Fibroblast of lung (primary cell): Measurements from ENCODE around the gene PANK4. TPM values are rescaled to one million over a fixed set of nuclear protein-coding genes. Genes with fewer than 3 reads are reported as not detected.

Source experiments
- DNase-seq, 2 donors: peaks; one replicate each; pipeline versions ENCODE4 v3.0.0 to v3.0.0-alpha.2; 2010; ENCODE audit warnings: low read depth in 2 of 2
- H2AFZ ChIP-seq: 2 replicates; pipeline ENCODE4 v1.5.1; 2012; ENCODE audit warnings: low read length, control low read depth, inconsistent platforms
- H3K27ac ChIP-seq: 2 replicates; pipeline ENCODE4 v1.5.1; 2011; ENCODE audit warnings: low read length, control low read depth; ENCODE audit not compliant: insufficient read depth
- H3K27me3 ChIP-seq: 2 replicates; pipeline ENCODE4 v1.5.1; 2011; ENCODE audit warnings: mild to moderate bottlenecking, low read length; ENCODE audit not compliant: control insufficient read depth, insufficient read depth
- H3K36me3 ChIP-seq: 2 replicates; pipeline ENCODE4 v1.5.1; 2011; ENCODE audit warnings: low read length; ENCODE audit not compliant: control insufficient read depth, insufficient read depth
- H3K4me1 ChIP-seq: 2 replicates; pipeline ENCODE4 v1.5.1; 2011; ENCODE audit warnings: low read length; ENCODE audit not compliant: control insufficient read depth, insufficient read depth; ENCODE audit errors: extremely low read depth
- H3K4me2 ChIP-seq: 2 replicates; pipeline ENCODE4 v1.5.1; 2011; ENCODE audit warnings: low read length, control low read depth; ENCODE audit not compliant: insufficient read depth; ENCODE audit errors: extremely low read depth
- H3K4me3 ChIP-seq, 4 experiments: fragments of 200-600 bp in 1 of 4; sonication (generic) in 1 of 4; replicated peaks in 1 of 4; 2 replicates each; pipeline ENCODE4 v1.5.1; 2011 to 2016; ENCODE audit warnings: low read length in 4 of 4, low read depth in 3 of 4, mild to moderate bottlenecking in 3 of 4, control low read depth in 2 of 4, inconsistent platforms in 1 of 4, mixed read lengths in 1 of 4; ENCODE audit not compliant: insufficient read depth in 1 of 4; ENCODE audit errors: control extremely low read depth in 1 of 4
- H3K79me2 ChIP-seq: 2 replicates; pipeline ENCODE4 v1.5.1; 2012; ENCODE audit warnings: mild to moderate bottlenecking, low read length, inconsistent platforms; ENCODE audit not compliant: control insufficient read depth, insufficient read depth
- H3K9ac ChIP-seq: 2 replicates; pipeline ENCODE4 v1.5.1; 2011; ENCODE audit warnings: mild to moderate bottlenecking, low read length, control low read depth; ENCODE audit not compliant: insufficient read depth
- H3K9me3 ChIP-seq: 2 replicates; pipeline ENCODE4 v1.5.1; 2012; ENCODE audit warnings: low read depth, low read length; ENCODE audit not compliant: control insufficient read depth, insufficient read depth
- H4K20me1 ChIP-seq: 2 replicates; pipeline ENCODE4 v1.5.1; 2011; ENCODE audit warnings: low read length; ENCODE audit not compliant: control insufficient read depth, insufficient read depth; ENCODE audit errors: extremely low read depth
- CTCF ChIP-seq, 2 donors: IDR thresholded peaks in 1 of 2; conservative IDR thresholded peaks in 1 of 2; 1 replicate in 1 of 2; 2 replicates in 1 of 2; pipeline ENCODE4 v1.5.1; 2011 to 2012; ENCODE audit warnings: low read length in 2 of 2, control low read depth in 1 of 2, inconsistent platforms in 1 of 2, low read depth in 1 of 2, mild to moderate bottlenecking in 1 of 2
- EZH2 ChIP-seq: IDR thresholded peaks from 2 replicates; pipeline ENCODE4 v1.5.1; 2012; ENCODE audit warnings: low read length, control low read depth, mild to moderate bottlenecking; ENCODE audit errors: missing control alignments
- polyA plus RNA-seq, 2 donors: library from polyadenylated mRNA; depleted of rRNA in 1 of 2; stranded (reverse) in 1 of 2; unstranded in 1 of 2; fragments of >200 nt; gene quantifications; 2 replicates each; pipeline ENCODE4 v1.2.1, GENCODE V29; 2011 to 2012; ENCODE audit warnings: missing spikeins in 1 of 2
- total RNA-seq: library from RNA; depleted of rRNA; stranded (reverse); fragments of >200 nt; gene quantifications from 2 replicates; pipeline ENCODE4 v1.2.1, GENCODE V29; 2014

Gene PANK4
- total and polyA plus RNA-seq, 2 donors (not counting 1 experiment from before 2014, with no cell fraction given): 8.5 to 17.0 TPM

- no peak overlapping the region for H3K27ac ChIP-seq
- H2AFZ ChIP-seq: no peak overlapping the region
- no peaks in the 10 kb centered on the region for H3K4me1 ChIP-seq
Measured at GRCh38 chr1:2535981-2536380, 9.6 kb upstream of the PANK4 start.

GRCh38 chr1:2535455-2535854 is 9.1 kb upstream of the PANK4 start:
- no peaks in the 10 kb centered on the region for H3K9me3 ChIP-seq
- no peaks in the 10 kb centered on the region for H3K36me3 ChIP-seq
- no peaks in the 10 kb centered on the region for H3K79me2 ChIP-seq
- no peak overlapping the region for H3K4me2 ChIP-seq
- no peak overlapping the region for H3K4me3 ChIP-seq
- TF ChIP-seq CTCF (conservative IDR thresholded peaks at IDR 0.05 in 1 of 2, IDR thresholded peaks at IDR 0.05 in 1 of 2; ENCODE audit: low read depth in 1 of 2, low read length in 2 of 2): no peak
- TF ChIP-seq EZH2: no peak
- H4K20me1 ChIP-seq: no peaks in the 10 kb centered on the region
- no peaks in the 10 kb centered on the region for H3K4me1 ChIP-seq
- H3K9ac ChIP-seq: no peak overlapping the region
- H3K27me3 ChIP-seq: peaks cover 14% of the 10 kb centered on the region
- no peak overlapping the region for H2AFZ ChIP-seq
- H3K27ac ChIP-seq: no peak overlapping the region
- DNase-seq: no peak

More at GRCh38 chr1:2535981-2536380, 9.6 kb upstream of the PANK4 start:
- H3K27me3 ChIP-seq: peaks cover 9% of the 10 kb centered on the region
- H3K4me3 ChIP-seq: no peak overlapping the region
- H4K20me1 ChIP-seq: no peaks in the 10 kb centered on the region
- H3K36me3 ChIP-seq: no peaks in the 10 kb centered on the region
- H3K9ac ChIP-seq: no peak overlapping the region
- H3K4me2 ChIP-seq: no peak overlapping the region
- no peaks in the 10 kb centered on the region for H3K79me2 ChIP-seq
- no peak for TF ChIP-seq EZH2
- TF ChIP-seq CTCF (conservative IDR thresholded peaks at IDR 0.05 in 1 of 2, IDR thresholded peaks at IDR 0.05 in 1 of 2; ENCODE audit: low read depth in 1 of 2, low read length in 2 of 2): no peak
- H3K9me3 ChIP-seq: no peaks in the 10 kb centered on the region
- DNase-seq: no peak

- no peak overlapping the region for H3K9ac ChIP-seq
- H3K4me1 ChIP-seq: no peaks in the 10 kb centered on the region
- peaks cover 14% of the 10 kb centered on the region for H3K27me3 ChIP-seq
- H3K4me2 ChIP-seq: no peak overlapping the region
- no peaks in the 10 kb centered on the region for H3K36me3 ChIP-seq
- H3K4me3 ChIP-seq: no peak overlapping the region
- no peaks in the 10 kb centered on the region for H3K79me2 ChIP-seq
- H2AFZ ChIP-seq: no peak overlapping the region
- peak in 1 of 2 donors; percentile 73 for DNase-seq
- no peaks in the 10 kb centered on the region for H4K20me1 ChIP-seq
- H3K27ac ChIP-seq: no peak overlapping the region
- TF ChIP-seq CTCF (conservative IDR thresholded peaks at IDR 0.05 in 1 of 2, IDR thresholded peaks at IDR 0.05 in 1 of 2; ENCODE audit: low read depth in 1 of 2, low read length in 2 of 2) (no peak), EZH2 (no peak)
- H3K9me3 ChIP-seq: no peaks in the 10 kb centered on the region
Measured at GRCh38 chr1:2534687-2535441, 8.5 kb upstream of the PANK4 start.
